Measurements from ENCODE around the gene C7orf25.

GRCh38 chr7:42946627-42946950, 34.7 kb upstream of the C7orf25 start:
- TF ChIP-seq FOXP4 (CRISPR knock-in tag; IDR thresholded peaks at IDR 0.05) = no peak
- TF ChIP-seq SATB2 (CRISPR knock-in tag; IDR thresholded peaks at IDR 0.05) = no peak
- TF ChIP-seq EED (CRISPR knock-in tag; IDR thresholded peaks at IDR 0.05) = no peak
- TF ChIP-seq, protein P1, sequence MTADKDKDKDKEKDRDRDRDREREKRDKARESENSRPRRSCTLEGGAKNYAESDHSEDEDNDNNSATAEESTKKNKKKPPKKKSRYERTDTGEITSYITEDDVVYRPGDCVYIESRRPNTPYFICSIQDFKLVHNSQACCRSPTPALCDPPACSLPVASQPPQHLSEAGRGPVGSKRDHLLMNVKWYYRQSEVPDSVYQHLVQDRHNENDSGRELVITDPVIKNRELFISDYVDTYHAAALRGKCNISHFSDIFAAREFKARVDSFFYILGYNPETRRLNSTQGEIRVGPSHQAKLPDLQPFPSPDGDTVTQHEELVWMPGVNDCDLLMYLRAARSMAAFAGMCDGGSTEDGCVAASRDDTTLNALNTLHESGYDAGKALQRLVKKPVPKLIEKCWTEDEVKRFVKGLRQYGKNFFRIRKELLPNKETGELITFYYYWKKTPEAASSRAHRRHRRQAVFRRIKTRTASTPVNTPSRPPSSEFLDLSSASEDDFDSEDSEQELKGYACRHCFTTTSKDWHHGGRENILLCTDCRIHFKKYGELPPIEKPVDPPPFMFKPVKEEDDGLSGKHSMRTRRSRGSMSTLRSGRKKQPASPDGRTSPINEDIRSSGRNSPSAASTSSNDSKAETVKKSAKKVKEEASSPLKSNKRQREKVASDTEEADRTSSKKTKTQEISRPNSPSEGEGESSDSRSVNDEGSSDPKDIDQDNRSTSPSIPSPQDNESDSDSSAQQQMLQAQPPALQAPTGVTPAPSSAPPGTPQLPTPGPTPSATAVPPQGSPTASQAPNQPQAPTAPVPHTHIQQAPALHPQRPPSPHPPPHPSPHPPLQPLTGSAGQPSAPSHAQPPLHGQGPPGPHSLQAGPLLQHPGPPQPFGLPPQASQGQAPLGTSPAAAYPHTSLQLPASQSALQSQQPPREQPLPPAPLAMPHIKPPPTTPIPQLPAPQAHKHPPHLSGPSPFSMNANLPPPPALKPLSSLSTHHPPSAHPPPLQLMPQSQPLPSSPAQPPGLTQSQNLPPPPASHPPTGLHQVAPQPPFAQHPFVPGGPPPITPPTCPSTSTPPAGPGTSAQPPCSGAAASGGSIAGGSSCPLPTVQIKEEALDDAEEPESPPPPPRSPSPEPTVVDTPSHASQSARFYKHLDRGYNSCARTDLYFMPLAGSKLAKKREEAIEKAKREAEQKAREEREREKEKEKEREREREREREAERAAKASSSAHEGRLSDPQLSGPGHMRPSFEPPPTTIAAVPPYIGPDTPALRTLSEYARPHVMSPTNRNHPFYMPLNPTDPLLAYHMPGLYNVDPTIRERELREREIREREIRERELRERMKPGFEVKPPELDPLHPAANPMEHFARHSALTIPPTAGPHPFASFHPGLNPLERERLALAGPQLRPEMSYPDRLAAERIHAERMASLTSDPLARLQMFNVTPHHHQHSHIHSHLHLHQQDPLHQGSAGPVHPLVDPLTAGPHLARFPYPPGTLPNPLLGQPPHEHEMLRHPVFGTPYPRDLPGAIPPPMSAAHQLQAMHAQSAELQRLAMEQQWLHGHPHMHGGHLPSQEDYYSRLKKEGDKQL (CRISPR knock-in tag; IDR thresholded peaks at IDR 0.05; ENCODE audit: low read depth) = no peak
- TF ChIP-seq, protein P2, sequence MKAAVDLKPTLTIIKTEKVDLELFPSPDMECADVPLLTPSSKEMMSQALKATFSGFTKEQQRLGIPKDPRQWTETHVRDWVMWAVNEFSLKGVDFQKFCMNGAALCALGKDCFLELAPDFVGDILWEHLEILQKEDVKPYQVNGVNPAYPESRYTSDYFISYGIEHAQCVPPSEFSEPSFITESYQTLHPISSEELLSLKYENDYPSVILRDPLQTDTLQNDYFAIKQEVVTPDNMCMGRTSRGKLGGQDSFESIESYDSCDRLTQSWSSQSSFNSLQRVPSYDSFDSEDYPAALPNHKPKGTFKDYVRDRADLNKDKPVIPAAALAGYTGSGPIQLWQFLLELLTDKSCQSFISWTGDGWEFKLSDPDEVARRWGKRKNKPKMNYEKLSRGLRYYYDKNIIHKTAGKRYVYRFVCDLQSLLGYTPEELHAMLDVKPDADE (CRISPR knock-in tag; IDR thresholded peaks at IDR 0.05) = no peak
- TF ChIP-seq POLR2G (IDR thresholded peaks at IDR 0.05; ENCODE audit: low read depth, low read length) = no peak
- no peak for TF ChIP-seq KAT7 (CRISPR knock-in tag; IDR thresholded peaks at IDR 0.05; ENCODE audit: borderline replicate concordance)
- no peak for TF ChIP-seq POLR2AphosphoS5 (IDR thresholded peaks at IDR 0.05; ENCODE audit: low read depth, low read length)
- no peak for TF ChIP-seq ZNF780A (CRISPR knock-in tag; IDR thresholded peaks at IDR 0.05)
